ENCODE data around the gene CDH4.
A peak's percentile ranks its signal among the peaks of the same experiment; 100 is the strongest.

Gene CDH4

GRCh38 chr20:61879303-61879620 lies 627.2 kb downstream of the CDH4 start:
- no peak for DNase-seq

- no peak for DNase-seq
Measured at GRCh38 chr20:61879694-61880093, 627.6 kb downstream of the CDH4 start.

DNA sequence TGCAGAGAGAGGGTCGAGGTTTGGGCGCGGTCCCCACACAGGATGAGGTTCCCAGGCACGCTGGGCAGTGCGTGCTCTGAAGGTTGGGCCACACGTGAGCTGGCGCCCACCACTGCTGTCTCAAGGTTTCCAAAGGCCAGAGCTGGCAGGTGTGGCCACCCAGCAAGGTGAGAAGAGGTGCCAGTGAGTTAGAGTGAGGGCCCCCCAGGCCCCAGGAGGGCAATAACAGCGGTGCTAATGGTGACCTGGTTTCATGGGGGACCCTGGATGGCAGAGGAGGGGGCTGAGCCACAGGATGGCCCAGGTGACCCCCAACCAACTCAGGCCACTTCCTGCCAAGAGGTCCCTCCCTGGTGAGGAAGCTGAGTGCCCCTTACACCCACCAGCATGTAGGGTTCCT lies 628.6 kb downstream of the CDH4 start:
- DNase-seq, result no peak

DNA sequence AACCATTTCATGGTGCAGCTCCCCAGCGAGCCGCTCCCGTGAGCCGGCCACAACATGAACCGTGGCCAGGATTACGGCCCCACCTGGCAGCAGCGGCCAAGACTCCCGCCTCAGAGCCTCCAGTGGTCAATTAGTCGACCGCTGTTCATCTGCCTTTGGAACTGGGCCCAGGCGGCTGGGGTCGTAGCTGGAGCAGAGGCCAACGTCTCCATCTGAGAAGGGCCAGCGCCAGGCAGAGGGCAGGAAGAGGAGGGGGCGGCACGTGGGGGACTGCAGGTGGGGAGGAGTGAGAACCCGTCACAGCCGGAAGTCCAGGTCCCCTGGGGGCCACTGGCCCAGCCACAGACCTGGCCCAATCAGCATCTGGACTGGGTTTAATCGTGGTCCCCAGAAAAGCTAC lies 629.4 kb downstream of the CDH4 start:
- no peak for DNase-seq

DNA sequence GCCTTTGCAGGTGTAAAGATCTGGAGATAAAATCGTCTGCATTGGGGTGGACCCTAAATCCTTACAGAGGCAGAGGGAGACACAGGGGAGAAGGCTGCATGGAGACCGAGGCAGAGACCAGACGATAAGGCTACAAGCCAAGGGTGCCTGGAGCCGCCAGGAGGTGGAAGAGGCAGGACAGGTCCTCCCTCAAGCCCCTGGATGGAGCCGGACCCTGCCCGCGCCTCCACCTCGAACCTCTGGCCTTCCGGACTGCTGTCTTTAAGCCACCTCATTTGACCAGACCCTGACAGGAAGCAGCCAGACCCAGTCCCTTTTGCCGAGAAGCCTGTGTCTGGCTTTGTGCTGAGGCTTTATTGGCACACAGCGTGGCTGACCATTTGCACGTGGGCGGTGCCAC lies 629.8 kb downstream of the CDH4 start:
- DNase-seq, result no peak

- DNase-seq, result no peak
Measured at GRCh38 chr20:61882716-61883615, 630.9 kb downstream of the CDH4 start.

GRCh38 chr20:61883857-61884393 lies 631.9 kb downstream of the CDH4 start:
- DNase-seq, result no peak

GRCh38 chr20:61884571-61885389 lies 632.7 kb downstream of the CDH4 start:
- no peak for DNase-seq

GRCh38 chr20:61885759-61886715 lies 634.0 kb downstream of the CDH4 start:
- DNase-seq, result no peak

- peak; percentile 16 for DNase-seq
Measured at GRCh38 chr20:61886721-61887595, 634.9 kb downstream of the CDH4 start.

DNA sequence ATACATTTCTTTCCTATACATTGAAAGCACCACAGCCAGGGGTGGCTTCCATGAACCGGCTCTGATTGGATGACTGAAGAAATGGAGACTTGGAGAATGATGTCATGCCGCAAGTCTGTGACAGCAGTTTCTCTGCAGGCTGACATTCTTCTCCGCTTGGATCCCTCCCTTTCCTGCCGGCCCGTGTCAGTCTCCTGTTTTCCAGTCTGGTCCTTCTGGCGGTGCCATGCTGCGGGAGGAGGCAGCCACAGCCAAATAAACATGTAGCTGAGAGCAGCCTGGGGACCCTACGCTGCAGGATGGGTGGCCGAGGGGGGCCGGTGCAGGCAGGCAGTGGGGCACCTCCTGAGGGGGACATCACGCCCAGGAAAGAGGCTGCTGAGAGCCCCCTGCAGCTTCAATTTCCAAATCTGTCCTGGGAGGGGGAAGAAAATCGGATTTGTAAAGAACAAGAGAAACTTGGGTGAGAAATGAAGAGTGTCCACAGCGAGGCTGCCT lies 635.6 kb downstream of the CDH4 start:
- DNase-seq, result no peak

GRCh38 chr20:61888101-61888865 lies 636.2 kb downstream of the CDH4 start:
- DNase-seq, result no peak

DNA sequence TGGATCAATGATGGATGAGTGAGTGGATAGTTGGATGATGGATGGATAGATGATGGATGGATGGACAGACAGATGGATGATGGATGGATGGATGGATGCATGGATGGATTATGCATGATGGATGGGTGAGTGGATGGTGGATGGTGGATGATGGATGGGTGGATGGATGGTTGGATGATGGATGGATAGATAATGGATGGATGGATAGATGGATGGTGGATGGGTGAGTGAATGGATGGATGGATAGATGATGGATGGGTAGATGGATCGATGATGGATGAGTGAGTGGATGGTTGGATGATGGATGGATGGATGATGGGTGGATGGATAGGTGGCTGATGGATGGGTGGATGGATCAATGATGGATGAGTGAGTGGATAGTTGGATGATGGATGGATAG lies 637.6 kb downstream of the CDH4 start:
- no peak for DNase-seq

DNA sequence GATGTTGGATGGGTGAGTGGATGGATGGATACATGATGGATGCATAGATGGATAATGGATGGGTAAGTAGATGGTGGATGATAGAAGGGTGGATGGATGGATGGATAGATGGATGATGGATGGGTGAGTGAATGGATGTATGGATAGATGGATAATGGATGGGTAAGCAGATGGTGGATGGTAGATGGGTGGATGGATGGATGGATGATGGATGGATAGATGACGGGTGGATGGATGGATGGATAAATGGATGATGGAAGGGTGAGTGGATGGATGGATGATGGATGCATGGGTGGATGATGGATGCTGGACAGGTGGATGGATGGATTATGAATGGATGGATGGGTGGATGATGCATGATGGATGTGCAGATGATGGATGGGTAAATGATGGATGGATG lies 638.1 kb downstream of the CDH4 start:
- DNase-seq, result no peak

GRCh38 chr20:61891476-61891875 lies 639.4 kb downstream of the CDH4 start:
- DNase-seq, result no peak

- DNase-seq, result no peak
Measured at GRCh38 chr20:61891916-61892649, 640.0 kb downstream of the CDH4 start.

DNA sequence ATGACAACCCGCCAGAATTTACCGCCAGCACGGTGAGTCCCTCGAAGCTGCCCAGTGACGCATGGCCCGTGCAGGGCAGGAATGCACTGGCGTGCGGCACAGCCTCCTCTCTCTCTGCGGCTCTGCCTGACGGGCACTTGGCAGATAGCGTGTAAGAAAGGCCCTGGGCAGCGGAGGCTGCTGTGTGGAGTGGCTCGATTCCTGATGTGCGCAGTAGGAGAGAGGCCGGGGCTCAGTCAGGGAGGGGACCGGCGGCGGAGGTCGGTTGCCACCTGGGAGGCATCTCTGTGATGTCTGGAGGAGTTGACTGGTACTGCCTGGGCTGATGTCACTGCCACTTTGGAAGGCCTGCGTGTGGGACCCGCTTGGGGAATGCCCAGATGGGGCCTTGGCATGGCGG lies 643.0 kb downstream of the CDH4 start:
- DNase-seq, result no peak

DNA sequence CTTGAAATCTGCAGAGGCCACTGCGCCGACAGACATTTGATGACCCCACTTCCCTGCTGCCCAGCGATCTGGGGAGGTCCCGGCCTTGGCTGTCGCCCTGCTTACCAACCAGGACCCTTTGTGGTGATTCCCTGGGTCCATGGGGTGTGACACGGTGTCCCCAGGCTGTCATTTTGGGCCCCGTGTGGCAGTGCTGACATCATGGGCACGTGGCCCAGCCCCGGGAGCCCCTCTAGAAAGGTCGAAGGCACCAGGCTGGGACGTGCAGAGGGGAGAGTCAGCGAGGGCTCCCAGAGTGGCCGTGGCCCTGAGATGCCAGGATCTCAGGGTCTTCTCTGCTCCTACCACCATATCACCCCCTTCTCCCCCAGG lies 643.6 kb downstream of the CDH4 start:
- no peak for DNase-seq

DNA sequence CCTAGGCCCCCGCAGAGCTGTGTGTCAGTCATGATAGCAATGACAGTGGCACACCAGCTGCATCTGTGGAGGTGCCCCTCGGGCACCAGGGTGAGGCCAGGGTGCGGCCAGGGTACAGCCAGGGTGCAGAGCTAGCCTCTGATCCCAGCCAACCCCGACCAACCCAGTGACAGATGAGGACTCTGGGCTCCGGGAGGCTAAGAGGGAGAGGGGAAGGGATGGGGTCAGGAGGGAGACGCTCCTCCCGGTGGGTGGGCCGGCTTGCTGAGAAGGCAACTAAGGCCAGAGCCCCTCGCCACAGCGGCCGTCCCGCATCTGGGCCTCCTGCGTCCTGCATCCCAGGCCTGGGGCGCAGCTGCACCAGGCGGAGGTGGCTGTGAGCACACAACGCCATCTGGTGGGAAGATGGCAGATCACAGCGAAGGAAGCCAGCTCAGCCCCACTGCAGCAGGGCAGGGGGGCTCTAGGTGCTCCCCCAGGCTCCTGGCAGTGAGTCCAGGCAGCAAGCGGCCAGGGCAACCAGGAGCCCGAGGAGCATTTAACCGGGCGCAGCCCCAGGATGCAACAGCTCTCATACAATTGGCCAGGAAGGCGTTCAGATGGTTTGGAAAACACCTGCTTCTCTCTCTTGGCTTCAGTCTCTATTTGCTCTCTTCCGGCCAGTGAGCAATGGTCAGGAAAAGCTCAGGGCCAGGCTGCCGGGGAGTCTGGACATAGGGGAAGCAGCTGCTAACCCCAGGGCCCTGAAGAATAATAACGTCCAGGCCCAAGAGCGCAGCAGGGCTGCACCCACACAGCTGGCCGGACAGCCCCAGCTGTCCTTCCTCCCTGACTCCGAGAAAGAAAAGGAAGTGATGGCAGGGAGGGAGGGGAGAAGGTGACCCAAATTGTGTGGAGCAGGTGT lies 644.2 kb downstream of the CDH4 start:
- DNase-seq, result peak; percentile 10
